DND-41 (cell line): Measurements from ENCODE around the gene PHACTR3.

Experiments used
- EZH2 ChIP-seq: IDR thresholded peaks from 3 replicates; pipeline ENCODE4 v1.6.1; 2012; ENCODE audit warnings: borderline replicate concordance, low read depth, mild to moderate bottlenecking, moderate library complexity, low read length, inconsistent platforms; ENCODE audit not compliant: severe bottlenecking
- TF ChIP-seq, protein P1 (sequence below): IDR thresholded peaks from 2 replicates; pipeline ENCODE4 v1.5.1; 2012; ENCODE audit warnings: borderline replicate concordance, low read length, moderate library complexity, mild to moderate bottlenecking; ENCODE audit not compliant: poor library complexity, severe bottlenecking; ENCODE audit errors: extremely low read depth

DNA sequence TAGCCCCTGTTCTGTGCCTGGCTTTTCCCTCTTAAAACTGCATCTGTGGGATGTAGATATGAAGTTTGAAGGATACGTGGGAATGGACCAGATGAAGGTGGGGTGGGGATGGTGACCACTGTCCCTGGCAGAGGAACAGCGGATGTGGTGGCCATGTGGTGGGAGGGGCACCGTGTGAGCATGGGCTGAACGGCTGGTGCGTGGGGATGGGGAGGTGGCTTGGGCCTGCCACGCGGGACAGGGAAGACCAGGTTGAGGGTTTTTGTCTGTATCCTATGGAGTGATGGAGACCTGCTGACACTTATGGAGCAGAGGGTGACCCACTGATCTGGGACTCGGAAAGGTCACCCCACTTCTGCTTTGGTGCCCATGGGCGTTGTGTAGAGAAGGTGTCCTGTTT lies 19.2 kb downstream of the PHACTR3 start:
- no peak for TF ChIP-seq EZH2
- TF ChIP-seq, protein P1, sequence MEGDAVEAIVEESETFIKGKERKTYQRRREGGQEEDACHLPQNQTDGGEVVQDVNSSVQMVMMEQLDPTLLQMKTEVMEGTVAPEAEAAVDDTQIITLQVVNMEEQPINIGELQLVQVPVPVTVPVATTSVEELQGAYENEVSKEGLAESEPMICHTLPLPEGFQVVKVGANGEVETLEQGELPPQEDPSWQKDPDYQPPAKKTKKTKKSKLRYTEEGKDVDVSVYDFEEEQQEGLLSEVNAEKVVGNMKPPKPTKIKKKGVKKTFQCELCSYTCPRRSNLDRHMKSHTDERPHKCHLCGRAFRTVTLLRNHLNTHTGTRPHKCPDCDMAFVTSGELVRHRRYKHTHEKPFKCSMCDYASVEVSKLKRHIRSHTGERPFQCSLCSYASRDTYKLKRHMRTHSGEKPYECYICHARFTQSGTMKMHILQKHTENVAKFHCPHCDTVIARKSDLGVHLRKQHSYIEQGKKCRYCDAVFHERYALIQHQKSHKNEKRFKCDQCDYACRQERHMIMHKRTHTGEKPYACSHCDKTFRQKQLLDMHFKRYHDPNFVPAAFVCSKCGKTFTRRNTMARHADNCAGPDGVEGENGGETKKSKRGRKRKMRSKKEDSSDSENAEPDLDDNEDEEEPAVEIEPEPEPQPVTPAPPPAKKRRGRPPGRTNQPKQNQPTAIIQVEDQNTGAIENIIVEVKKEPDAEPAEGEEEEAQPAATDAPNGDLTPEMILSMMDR, result no peak
